H1 (cell line): ENCODE data around the gene LRRTM3. TPM values are rescaled to one million over a fixed set of nuclear protein-coding genes. Genes with fewer than 3 reads are reported as not detected.

Experiments
- CTCF ChIA-PET: fragments of 300-600 bp; sonication (Branson Sonifier 250); formaldehyde crosslinking; loops from one replicate; lab custom pipeline; 2021; ENCODE audit not compliant: partially characterized antibody; lab: Charles Lee
- POLR2A ChIA-PET: fragments of 300-600 bp; sonication (Branson Sonifier 250); formaldehyde crosslinking; loops from one replicate; lab custom pipeline; 2021; ENCODE audit warnings: inconsistent platforms; ENCODE audit not compliant: partially characterized antibody; lab: Charles Lee
- DNase-seq, 2 experiments: peaks; one replicate each; pipeline versions ENCODE4 v3.0.0 to v3.0.0-alpha.2; 2010 to 2022; ENCODE audit warnings: low spot score in 2 of 2, low read depth in 1 of 2, mixed read lengths in 1 of 2
- FAIRE-seq: peaks from 2 replicates; lab custom pipeline; 2011; peaks lifted over from hg19 to GRCh38; lab: Jason Lieb, UNC
- H2AFZ ChIP-seq: 2 replicates; pipeline ENCODE4 v1.8.1; 2012; ENCODE audit warnings: low read length, inconsistent platforms
- H2AK5ac ChIP-seq: 2 replicates; pipeline ENCODE4 v1.6.1; 2013; ENCODE audit warnings: low read depth, low read length
- H2BK120ac ChIP-seq: replicated peaks from 2 replicates; pipeline ENCODE3; 2013; ENCODE audit warnings: low read depth, low read length, inconsistent platforms
- H2BK12ac ChIP-seq: 2 replicates; pipeline ENCODE4 v1.6.1; 2013; ENCODE audit warnings: low read depth, low read length
- H2BK15ac ChIP-seq: 2 replicates; pipeline ENCODE4 v1.6.1; 2013; ENCODE audit warnings: low read length
- H2BK20ac ChIP-seq: 2 replicates; pipeline ENCODE4 v1.6.1; 2013; ENCODE audit warnings: low read length
- H2BK5ac ChIP-seq: 2 replicates; pipeline ENCODE4 v1.6.1; 2013; ENCODE audit warnings: low read depth, low read length
- H3K14ac ChIP-seq: 2 replicates; pipeline ENCODE4 v1.6.1; 2013; ENCODE audit warnings: inconsistent platforms; ENCODE audit not compliant: insufficient read length
- H3K18ac ChIP-seq: 2 replicates; pipeline ENCODE4 v1.6.1; 2013; ENCODE audit warnings: low read length; ENCODE audit errors: extremely low read depth
- H3K23ac ChIP-seq: 2 replicates; pipeline ENCODE4 v1.6.1; 2013; ENCODE audit warnings: inconsistent platforms; ENCODE audit not compliant: insufficient read length
- H3K23me2 ChIP-seq: 2 replicates; pipeline ENCODE4 v1.6.1; 2013; ENCODE audit warnings: low read depth, low read length
- H3K27ac ChIP-seq: 2 replicates; pipeline ENCODE4 v1.6.1; 2011; ENCODE audit warnings: low read depth, low read length, inconsistent platforms
- H3K27me3 ChIP-seq, 4 experiments: replicated peaks in 1 of 4; 1 replicate in 1 of 4; 2 replicates in 3 of 4; pipeline versions ENCODE4 v1.6.1 to v1.8.1; 2011 to 2013; ENCODE audit warnings: low read length in 3 of 4, mild to moderate bottlenecking in 3 of 4, inconsistent platforms in 2 of 4, mixed read lengths in 2 of 4, moderate library complexity in 1 of 4; ENCODE audit not compliant: control insufficient read depth in 3 of 4, insufficient read depth in 3 of 4; ENCODE audit errors: extremely low read depth in 1 of 4
- H3K36me3 ChIP-seq, 4 experiments: 2 replicates each; pipeline versions ENCODE4 v1.6.1 to v1.8.1; 2011 to 2013; ENCODE audit warnings: mild to moderate bottlenecking in 4 of 4, low read length in 3 of 4, moderate library complexity in 2 of 4, control low read depth in 1 of 4, inconsistent platforms in 1 of 4; ENCODE audit not compliant: insufficient read depth in 4 of 4, control insufficient read depth in 2 of 4
- H3K4ac ChIP-seq: replicated peaks from 2 replicates; pipeline ENCODE3; 2013; ENCODE audit warnings: low read length, low read depth, mixed read lengths, inconsistent platforms; ENCODE audit not compliant: insufficient read length
- H3K4me1 ChIP-seq, 4 experiments: replicated peaks in 1 of 4; 1 replicate in 1 of 4; 2 replicates in 3 of 4; pipeline versions ENCODE4 v1.6.1 to v1.8.1; 2011 to 2013; ENCODE audit warnings: low read length in 3 of 4, inconsistent platforms in 2 of 4, mixed read lengths in 1 of 4; ENCODE audit not compliant: insufficient read depth in 4 of 4, control insufficient read depth in 3 of 4
- H3K4me2 ChIP-seq, 2 experiments: 2 replicates each; pipeline versions ENCODE4 v1.6.1 to v1.8.1; 2011 to 2013; ENCODE audit warnings: low read depth in 2 of 2, low read length in 2 of 2, control low read depth in 1 of 2, inconsistent platforms in 1 of 2, mild to moderate bottlenecking in 1 of 2; ENCODE audit not compliant: insufficient read depth in 1 of 2
- H3K4me3 ChIP-seq, 4 experiments: fragments of 200-600, 300-600 bp in 1 of 4; sonication (generic), shearing (Covaris generic), sonication (Bioruptor Twin) in 1 of 4; 2 replicates each; pipeline versions ENCODE4 v1.5.1 to v1.8.1; 2011 to 2016; ENCODE audit warnings: low read length in 4 of 4, low read depth in 3 of 4, control low read depth in 2 of 4, inconsistent platforms in 2 of 4, mild to moderate bottlenecking in 2 of 4, mixed read lengths in 1 of 4, moderate library complexity in 1 of 4; ENCODE audit not compliant: insufficient read depth in 2 of 4; ENCODE audit errors: extremely low read depth in 1 of 4
- H3K56ac ChIP-seq: replicated peaks from 2 replicates; pipeline ENCODE3; 2013; ENCODE audit warnings: low read depth, mild to moderate bottlenecking, mixed read lengths, low read length, inconsistent platforms; ENCODE audit not compliant: insufficient read length
- H3K79me1 ChIP-seq: 2 replicates; pipeline ENCODE4 v1.6.1; 2013; ENCODE audit warnings: low read depth, low read length, control low read depth
- H3K79me2 ChIP-seq, 2 experiments: 2 replicates each; pipeline versions ENCODE4 v1.6.1 to v1.8.1; 2012 to 2013; ENCODE audit warnings: low read length in 2 of 2, mild to moderate bottlenecking in 2 of 2, inconsistent platforms in 1 of 2; ENCODE audit not compliant: insufficient read depth in 2 of 2, control insufficient read depth in 1 of 2
- H3K9ac ChIP-seq, 4 experiments: replicated peaks in 1 of 4; 1 replicate in 1 of 4; 2 replicates in 3 of 4; pipeline versions ENCODE4 v1.6.1 to v1.8.1; 2011 to 2013; ENCODE audit warnings: low read depth in 3 of 4, low read length in 3 of 4, control low read depth in 2 of 4, mild to moderate bottlenecking in 2 of 4, moderate library complexity in 2 of 4, inconsistent platforms in 1 of 4; ENCODE audit errors: extremely low read depth in 1 of 4
- H3K9me3 ChIP-seq, 2 experiments: 2 replicates each; pipeline versions ENCODE4 v1.6.1 to v1.8.1; 2012 to 2013; ENCODE audit warnings: mild to moderate bottlenecking in 2 of 2, moderate library complexity in 2 of 2, control low read depth in 1 of 2, inconsistent platforms in 1 of 2, low read depth in 1 of 2, low read length in 1 of 2, mixed read lengths in 1 of 2; ENCODE audit not compliant: insufficient read depth in 2 of 2
- H4K20me1 ChIP-seq, 2 experiments: replicated peaks in 1 of 2; 2 replicates each; pipeline versions ENCODE3 to v1.8.1; 2011 to 2013; ENCODE audit warnings: inconsistent platforms in 2 of 2, low read length in 2 of 2, mild to moderate bottlenecking in 1 of 2; ENCODE audit not compliant: insufficient read depth in 2 of 2, control insufficient read depth in 1 of 2
- H4K5ac ChIP-seq: 2 replicates; pipeline ENCODE4 v1.6.1; 2013; ENCODE audit warnings: low read length, low read depth, mixed read lengths, inconsistent platforms; ENCODE audit not compliant: insufficient read length
- H4K8ac ChIP-seq: 2 replicates; pipeline ENCODE4 v1.8.0; 2013; ENCODE audit warnings: mild to moderate bottlenecking, moderate library complexity, low read length, inconsistent platforms; ENCODE audit not compliant: insufficient read depth; ENCODE audit errors: extremely low read depth
- H4K91ac ChIP-seq: replicated peaks from 2 replicates; pipeline ENCODE3; 2013; ENCODE audit warnings: low read length, mixed read lengths, inconsistent platforms; ENCODE audit not compliant: insufficient read length
- WGBS, 2 experiments: shearing (Covaris generic) in 1 of 2; methylation state at CpG; one replicate each; pipeline versions ENCODE4 v1.1.6 to v1.1.7; 2013 to 2015; ENCODE audit warnings: low lambda C conversion rate in 2 of 2, mixed read lengths in 2 of 2, inconsistent platforms in 1 of 2, low coverage in 1 of 2, missing lambda C conversion rate in 1 of 2; ENCODE audit not compliant: insufficient replicate concordance in 2 of 2, insufficient coverage in 1 of 2, insufficient read length in 1 of 2; ENCODE audit errors: extremely low coverage in 1 of 2, missing lambda C conversion rate in 1 of 2; 5-methylcytosine and 5-hydroxymethylcytosine counted together
- polyA plus RNA-seq, 7 experiments: library from polyadenylated mRNA; depleted of rRNA in 3 of 7; stranded (reverse) in 5 of 7; unstranded in 2 of 7; fragments of >200 nt in 5 of 7; fragments of 200-250 nt in 2 of 7; gene quantifications; 1 replicate in 5 of 7; 2 replicates in 1 of 7; 4 replicates in 1 of 7; pipeline versions ENCODE4 v1.2.1 to v1.2.3, GENCODE V29; 2011 to 2013; ENCODE audit warnings: missing spikeins in 2 of 7, mixed read lengths in 2 of 7
- total RNA-seq: library from RNA; stranded (reverse); fragmentation: NEBNext Ultra II Directional; extraction: Animal tissue kit (Norgen Biotek cat#: 25700); gene quantifications from 2 replicates; pipeline ENCODE4 v1.2.1, GENCODE V29; 2021

LRRTM3 gene
- total and polyA plus RNA-seq, 2 of the 8 experiments (the other 6 are each of a cell fraction or from before 2014, with no cell fraction given) = 0.33 to 0.48 TPM

GRCh38 chr10:66925373-66925772 is 463 bp upstream of the LRRTM3 start:
- ChIA-PET POLR2A (interaction anchor here (0.7 kb wide), 1 partner anchor 707 kb away, joined by 4 read pairs; no protein-coding TSS in a partner anchor), CTCF (interaction anchor here (0.6 to 5.6 kb wide), 10 partner anchors 9 to 1043 kb away, joined by 3 to 33 read pairs (median 4); no protein-coding TSS in a partner anchor)
- Histone ChIP-seq H3K4ac (no peak overlapping the region), H4K5ac (no peak overlapping the region), H3K36me3 (no peaks in the 10 kb centered on the region), H3K23ac (no peak overlapping the region), H3K27me3 (peaks cover 0 to 21% (median 18%) of the 10 kb centered on the region in 4 experiments; a peak in 6 of 7 replicates), H3K14ac (no peak overlapping the region), H3K18ac (no peak overlapping the region), H2BK120ac (no peak overlapping the region), H4K8ac (no peak overlapping the region), H3K4me2 (peak overlapping the region; percentile 68 to 97), H2BK20ac (no peak overlapping the region), H3K79me2 (no peaks in the 10 kb centered on the region), H2BK15ac (no peak overlapping the region), H2AFZ (no peak overlapping the region), H2AK5ac (no peak overlapping the region), H2BK5ac (peak overlapping the region; percentile 19; the same call in 1 of the 2 replicates), H3K4me3 (peak overlapping the region in 3 of 4 experiments; percentile 13 to 57 (median 26); a peak in 4 of 8 replicates), H3K56ac (no peak overlapping the region), H4K20me1 (no peaks in the 10 kb centered on the region), H3K9ac (no peak overlapping the region), H2BK12ac (peak overlapping the region; percentile 46; the same call in 1 of the 2 replicates), H3K79me1 (no peaks in the 10 kb centered on the region), H3K27ac (no peak overlapping the region), H3K23me2 (peaks cover 3% of the 10 kb centered on the region; the same call in 1 of the 2 replicates), H4K91ac (no peak overlapping the region), H3K4me1 (peaks cover 2 to 16% (median 12%) of the 10 kb centered on the region in 4 experiments), H3K9me3 (no peaks in the 10 kb centered on the region)
- WGBS, 2 experiments = 14% methylated on average over 7 of the region's 7 CpGs; no CpG with 5 or more reads in 1 of the 2 experiments
- DNase-seq (no peak), FAIRE-seq (no peak)
